Keratinocyte (primary cell): ENCODE results near the gene NOS3. TPM values are rescaled to one million over a fixed set of nuclear protein-coding genes. Genes with fewer than 3 reads are reported as not detected.

ENCODE experiments used
- DNase-seq: peaks from one replicate; pipeline ENCODE4 v3.0.0-alpha.2; 2011; ENCODE audit warnings: low read depth, missing footprints, low spot score
- FAIRE-seq: peaks from 2 replicates; lab custom pipeline; 2011; peaks lifted over from hg19 to GRCh38; lab: Jason Lieb, UNC
- H2AFZ ChIP-seq: 2 replicates; pipeline ENCODE4 v1.6.0; 2012; ENCODE audit warnings: low read length, control low read depth, inconsistent platforms; ENCODE audit not compliant: control insufficient read depth
- H3K27ac ChIP-seq: 2 replicates; pipeline ENCODE4 v1.5.1; 2011; ENCODE audit warnings: low read length; ENCODE audit not compliant: control insufficient read depth, insufficient read depth
- H3K27me3 ChIP-seq: 3 replicates; pipeline ENCODE4 v1.6.0; 2011; ENCODE audit warnings: low read length; ENCODE audit not compliant: control insufficient read depth, insufficient read depth; ENCODE audit errors: extremely low read depth
- H3K36me3 ChIP-seq, 2 experiments: 2 replicates in 1 of 2; 3 replicates in 1 of 2; pipeline ENCODE4 v1.5.1; 2011; ENCODE audit warnings: low read length in 2 of 2, mild to moderate bottlenecking in 1 of 2; ENCODE audit not compliant: control insufficient read depth in 2 of 2, insufficient read depth in 2 of 2; ENCODE audit errors: extremely low read depth in 1 of 2
- H3K4me1 ChIP-seq: 3 replicates; pipeline ENCODE4 v1.5.1; 2011; ENCODE audit warnings: low read length; ENCODE audit not compliant: control insufficient read depth, insufficient read depth; ENCODE audit errors: extremely low read depth
- H3K4me2 ChIP-seq: 3 replicates; pipeline ENCODE4 v1.6.0; 2011; ENCODE audit warnings: low read depth, low read length; ENCODE audit not compliant: control insufficient read depth, insufficient read depth; ENCODE audit errors: extremely low read depth
- H3K4me3 ChIP-seq, 3 experiments: fragments of 200-600 bp in 1 of 3; sonication (generic) in 1 of 3; 2 replicates in 2 of 3; 3 replicates in 1 of 3; pipeline ENCODE4 v1.5.1; 2011 to 2016; ENCODE audit warnings: low read length in 3 of 3, mild to moderate bottlenecking in 3 of 3, control low read depth in 2 of 3, inconsistent platforms in 1 of 3, low read depth in 1 of 3, mixed read lengths in 1 of 3, mixed run types in 1 of 3, moderate library complexity in 1 of 3; ENCODE audit not compliant: control insufficient read depth in 2 of 3, insufficient read depth in 2 of 3; ENCODE audit errors: extremely low read depth in 1 of 3
- H3K79me2 ChIP-seq: 2 replicates; pipeline ENCODE4 v1.6.0; 2012; ENCODE audit warnings: low read length; ENCODE audit not compliant: control insufficient read depth, insufficient read depth
- H3K9ac ChIP-seq: 3 replicates; pipeline ENCODE4 v1.6.0; 2011; ENCODE audit warnings: low read length; ENCODE audit not compliant: control insufficient read depth, insufficient read depth; ENCODE audit errors: extremely low read depth
- H3K9me1 ChIP-seq: 3 replicates; pipeline ENCODE4 v1.6.0; 2011; ENCODE audit warnings: low read length; ENCODE audit not compliant: control insufficient read depth, insufficient read depth; ENCODE audit errors: extremely low read depth
- H3K9me3 ChIP-seq: 2 replicates; pipeline ENCODE4 v1.5.1; 2012; ENCODE audit warnings: low read depth, low read length; ENCODE audit not compliant: control insufficient read depth
- H4K20me1 ChIP-seq: 3 replicates; pipeline ENCODE4 v1.6.0; 2011; ENCODE audit warnings: low read length; ENCODE audit not compliant: control insufficient read depth, insufficient read depth; ENCODE audit errors: extremely low read depth
- CTCF ChIP-seq, 3 experiments: IDR thresholded peaks in 1 of 3; conservative IDR thresholded peaks in 1 of 3; optimal IDR thresholded peaks in 1 of 3; 2 replicates in 2 of 3; 3 replicates in 1 of 3; pipeline versions ENCODE3 to v1.5.1; 2011; ENCODE audit warnings: low read length in 3 of 3, mild to moderate bottlenecking in 3 of 3, moderate library complexity in 2 of 3, control low read depth in 1 of 3, inconsistent platforms in 1 of 3; ENCODE audit not compliant: insufficient read depth in 2 of 3; ENCODE audit errors: extremely low read depth in 1 of 3
- EZH2 ChIP-seq: IDR thresholded peaks from one replicate; pipeline ENCODE4 v1.6.1; 2012; ENCODE audit warnings: inconsistent platforms, mild to moderate bottlenecking, low read length, moderate library complexity
- dilution Hi-C: fragments of 300-500 bp; cut with MboI; formaldehyde crosslinking; loops from one replicate; pipeline ENCODE4 v1.7.0; 2020; ENCODE audit warnings: low sequenced_read_pairs; ENCODE audit not compliant: extremely low pct_ligation_motif_present
- polyA plus RNA-seq, 5 experiments: library from polyadenylated mRNA; depleted of rRNA in 3 of 5; stranded (reverse) in 3 of 5; stranded (forward) in 1 of 5; unstranded in 1 of 5; fragments of >200 nt; gene quantifications; 1 replicate in 1 of 5; 2 replicates in 3 of 5; 3 replicates in 1 of 5; pipeline versions ENCODE4 v1.2.1 to v1.2.3, GENCODE V29; 2011 to 2012; ENCODE audit warnings: missing spikeins in 2 of 5, low read depth in 1 of 5, low replicate concordance in 1 of 5

Gene NOS3
- polyA plus RNA-seq, 1 donor (not counting 4 experiments of a cell fraction or from before 2014, with no cell fraction given) = 0.77 TPM

- no peaks in the 10 kb centered on the region for H3K9me1 ChIP-seq
- H3K9ac ChIP-seq = no peak overlapping the region
- dilution Hi-C loops = no loop called here
- no peak overlapping the region for H3K27ac ChIP-seq
- H3K36me3 ChIP-seq = no peaks in the 10 kb centered on the region
- DNase-seq (no peak), FAIRE-seq (no peak)
- peaks cover 28% of the 10 kb centered on the region for H3K27me3 ChIP-seq
- H3K79me2 ChIP-seq = no peaks in the 10 kb centered on the region
- no peak overlapping the region for H2AFZ ChIP-seq
- no peak overlapping the region for H3K4me2 ChIP-seq
- TF ChIP-seq CTCF (optimal IDR thresholded peaks at IDR 0.05 in 1 of 3, IDR thresholded peaks at IDR 0.05 in 1 of 3, conservative IDR thresholded peaks at IDR 0.05 in 1 of 3; ENCODE audit: extremely low read depth in 1 of 3, insufficient read depth in 2 of 3, low read length in 3 of 3) (no peak), EZH2 (no peak)
- no peaks in the 10 kb centered on the region for H4K20me1 ChIP-seq
- H3K4me3 ChIP-seq = no peak overlapping the region
- peaks cover 17% of the 10 kb centered on the region for H3K4me1 ChIP-seq
- H3K9me3 ChIP-seq = no peaks in the 10 kb centered on the region
Observed at GRCh38 chr7:150945171-150945852, 45.5 kb upstream of the NOS3 start.

- H3K79me2 ChIP-seq = no peaks in the 10 kb centered on the region
- H3K9me1 ChIP-seq = no peaks in the 10 kb centered on the region
- DNase-seq (no peak), FAIRE-seq (no peak)
- H3K27ac ChIP-seq = no peak overlapping the region
- H3K9me3 ChIP-seq = no peaks in the 10 kb centered on the region
- peaks cover 17% of the 10 kb centered on the region for H3K4me1 ChIP-seq
- no peak overlapping the region for H3K4me2 ChIP-seq
- dilution Hi-C loops = no loop called here
- no peak overlapping the region for H2AFZ ChIP-seq
- peaks cover 28% of the 10 kb centered on the region for H3K27me3 ChIP-seq
- no peak overlapping the region for H3K9ac ChIP-seq
- no peaks in the 10 kb centered on the region for H4K20me1 ChIP-seq
- H3K36me3 ChIP-seq = no peaks in the 10 kb centered on the region
- no peak overlapping the region for H3K4me3 ChIP-seq
- TF ChIP-seq CTCF (optimal IDR thresholded peaks at IDR 0.05 in 1 of 3, IDR thresholded peaks at IDR 0.05 in 1 of 3, conservative IDR thresholded peaks at IDR 0.05 in 1 of 3; ENCODE audit: extremely low read depth in 1 of 3, insufficient read depth in 2 of 3, low read length in 3 of 3) (no peak), EZH2 (no peak)
Observed at GRCh38 chr7:150945853-150946420, 44.9 kb upstream of the NOS3 start.
